GM18861 (cell line): ENCODE results near the gene KIRREL1.
"Not testable (repeated sequence)": the region's sequence is repeated elsewhere in the genome, so short reads cannot be mapped to it uniquely, and the experiment has no call there.

Source experiments
- ATAC-seq: cut with Tn5 transposase; IDR thresholded peaks from one replicate; pipeline ENCODE4 v1.9.1; 2021; ENCODE audit not compliant: unreplicated experiment

The KIRREL1 gene

DNA sequence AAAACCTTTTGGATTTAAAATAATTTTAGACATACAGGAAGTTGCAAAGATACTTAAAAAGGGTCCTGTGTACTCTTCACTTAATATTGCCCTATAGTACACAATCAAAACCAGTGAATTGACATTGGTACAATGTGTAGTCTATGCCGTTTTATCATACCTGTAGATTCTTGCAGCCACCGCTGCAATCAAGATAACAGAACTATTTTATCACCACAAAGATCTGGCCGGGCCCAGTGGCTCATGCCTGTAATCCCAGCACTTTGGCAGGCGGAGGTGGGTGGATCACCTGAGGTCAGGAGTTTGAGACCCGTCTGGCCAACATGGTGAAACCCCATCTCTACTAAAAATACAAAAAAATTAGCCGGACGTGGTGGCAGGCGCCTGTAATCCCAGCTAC, 135.1 kb downstream of the KIRREL1 start:
- not testable (repeated sequence) for ATAC-seq

DNA sequence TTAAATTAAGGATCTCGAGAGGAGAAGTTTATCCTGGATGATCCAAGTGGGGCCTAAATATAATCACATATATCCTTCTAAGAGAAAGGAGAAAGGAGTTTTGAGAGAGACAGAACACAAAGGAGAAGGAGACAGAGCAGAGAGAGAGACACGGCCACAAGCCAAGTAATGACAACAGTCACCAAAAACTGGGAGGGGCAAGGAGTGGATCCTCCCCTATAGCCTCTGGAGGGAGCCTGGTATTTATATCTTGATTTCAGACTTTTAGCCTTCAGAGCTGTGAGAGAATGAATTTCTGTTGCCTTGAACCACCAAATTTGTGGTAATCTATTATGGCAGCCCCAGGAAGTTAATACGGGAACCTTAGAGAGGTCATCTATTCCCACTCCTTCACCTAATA, 137.8 kb downstream of the KIRREL1 start:
- no peak for ATAC-seq

DNA sequence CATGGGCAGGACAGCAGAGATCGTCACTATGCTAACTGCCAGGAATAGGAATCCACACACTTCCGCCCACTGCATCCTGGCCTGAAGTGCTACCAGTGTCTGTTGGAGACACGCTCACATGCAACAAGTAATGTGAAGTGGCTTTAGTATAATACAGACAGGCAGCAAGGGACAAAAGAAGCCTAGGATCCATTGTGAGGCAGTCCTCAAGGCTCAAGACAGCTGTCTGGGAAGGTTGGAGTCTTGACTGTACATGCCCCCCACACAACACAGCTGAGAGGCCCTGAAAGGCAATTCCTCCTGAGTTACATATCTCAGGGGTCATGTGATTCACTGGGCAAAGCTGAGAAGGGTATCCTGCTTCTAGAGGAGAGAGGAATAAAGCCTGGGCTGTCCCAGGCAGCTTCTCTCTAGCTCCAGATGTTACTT, 147.3 kb downstream of the KIRREL1 start:
- ATAC-seq: no peak

DNA sequence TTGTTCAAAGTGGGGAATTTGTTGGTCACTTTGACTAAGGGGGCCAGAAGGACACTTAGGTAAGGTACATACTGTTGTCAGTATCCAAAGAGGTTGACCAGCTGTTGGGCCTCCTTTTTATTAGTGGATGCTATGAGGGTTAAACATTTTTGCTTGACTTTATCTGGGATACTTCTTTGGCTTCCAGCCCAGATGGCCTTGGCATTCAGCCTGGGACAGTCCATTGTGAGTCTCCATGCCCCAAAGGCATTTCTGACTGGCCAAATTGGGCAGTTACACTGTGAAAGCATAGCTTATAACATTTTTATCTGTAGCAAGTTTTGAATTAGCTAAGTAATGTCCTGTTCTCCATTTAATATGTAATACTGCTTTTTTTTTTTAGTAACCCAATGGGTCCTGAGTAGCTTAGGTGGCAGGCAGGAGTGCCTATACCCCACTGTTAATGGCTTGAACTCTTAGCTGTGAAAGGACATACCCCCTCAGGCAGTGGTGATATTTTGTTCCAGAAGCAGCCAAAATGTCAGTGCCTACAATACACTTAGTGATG, 151.8 kb downstream of the KIRREL1 start:
- no peak for ATAC-seq

DNA sequence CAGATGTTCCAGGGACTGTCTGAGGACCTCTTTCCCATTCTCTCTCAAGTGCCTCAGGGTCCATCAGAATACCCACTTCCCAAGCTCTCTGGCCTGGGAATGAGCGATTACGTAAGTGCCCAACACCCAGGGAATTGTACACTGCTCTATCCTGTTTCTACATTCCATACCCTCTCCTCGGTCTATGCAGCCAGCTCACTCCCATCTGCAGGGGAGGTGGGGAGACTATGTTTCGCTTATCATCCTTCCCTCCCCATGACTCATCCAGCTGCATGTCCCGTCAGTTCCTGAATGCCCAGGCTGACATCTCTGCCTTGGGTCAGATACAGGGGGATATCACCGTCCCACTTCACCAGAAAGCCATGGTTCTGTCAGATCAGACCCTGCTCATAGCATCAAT, 152.7 kb downstream of the KIRREL1 start:
- ATAC-seq: no peak

DNA sequence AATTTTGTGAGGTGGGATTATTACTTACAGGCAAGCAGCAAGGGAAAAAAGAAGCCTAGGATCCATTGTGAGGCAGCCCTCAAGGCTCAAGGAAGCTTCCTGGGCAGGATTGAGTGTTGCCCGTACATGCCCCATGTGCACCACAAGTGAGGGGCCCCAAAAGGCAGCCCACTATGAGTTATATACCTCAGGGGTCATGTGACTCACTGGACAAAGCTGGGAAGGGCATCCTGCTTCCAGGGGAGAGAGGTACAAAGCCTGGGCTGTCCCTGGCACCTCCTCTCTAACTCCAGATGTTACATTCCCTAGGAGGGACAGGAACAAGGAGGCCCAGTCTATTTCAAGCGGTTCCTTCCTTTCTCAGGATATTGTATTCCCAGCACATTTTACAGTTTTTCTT, 153.3 kb downstream of the KIRREL1 start:
- no peak for ATAC-seq

- no peak for ATAC-seq
Measured at GRCh38 chr1:158147401-158147800, 154.0 kb downstream of the KIRREL1 start.

DNA sequence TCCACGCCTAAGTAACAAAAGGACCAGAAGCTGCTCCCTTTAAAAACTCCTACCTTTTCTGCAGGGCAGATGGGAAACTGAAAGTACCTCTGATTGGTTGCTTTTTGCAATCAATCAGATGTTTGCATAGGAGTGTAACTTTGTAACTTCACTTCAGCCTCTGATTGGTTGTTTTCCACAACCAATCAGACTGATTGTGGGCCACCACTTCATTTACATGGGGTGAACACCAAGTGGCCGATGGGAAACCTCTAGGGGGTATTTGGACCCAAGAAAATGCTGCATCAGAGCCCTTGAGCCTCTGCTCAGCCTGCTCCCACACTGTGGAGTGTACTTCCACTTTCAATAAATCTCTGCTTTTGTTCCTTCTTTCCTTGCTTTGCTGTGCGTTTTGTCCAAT, 154.4 kb downstream of the KIRREL1 start:
- ATAC-seq: no peak

- no peak for ATAC-seq
Measured at GRCh38 chr1:158148468-158148867, 155.0 kb downstream of the KIRREL1 start.

DNA sequence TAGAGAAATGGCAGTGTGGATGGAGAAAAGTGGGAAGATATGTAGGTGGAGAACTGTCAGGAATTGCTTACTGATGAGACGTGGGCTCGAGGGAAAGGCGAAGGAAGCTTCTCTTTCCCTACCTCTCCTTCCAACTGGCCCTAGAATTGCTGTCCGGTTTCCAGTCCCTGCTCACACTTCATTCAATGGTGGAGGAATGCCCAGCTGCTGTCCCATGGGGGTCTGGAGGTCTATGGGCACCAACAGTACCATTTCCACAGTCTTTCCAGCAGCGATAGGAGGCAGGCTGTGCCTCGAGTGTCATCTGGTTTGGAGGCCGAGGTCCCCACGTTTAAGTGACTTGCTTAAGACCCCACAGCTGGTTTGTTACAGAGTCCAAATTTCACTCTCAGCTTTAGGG, 155.7 kb downstream of the KIRREL1 start:
- no peak for ATAC-seq
